Keratinocyte (primary cell): ENCODE results near the gene CD63. TPM values are rescaled to one million over a fixed set of nuclear protein-coding genes. Genes with fewer than 3 reads are reported as not detected.

Experiments
- DNase-seq: peaks from one replicate; pipeline ENCODE4 v3.0.0-alpha.2; 2011; ENCODE audit warnings: low read depth, missing footprints, low spot score
- FAIRE-seq: peaks from 2 replicates; lab custom pipeline; 2011; peaks lifted over from hg19 to GRCh38; lab: Jason Lieb, UNC
- H2AFZ ChIP-seq: 2 replicates; pipeline ENCODE4 v1.6.0; 2012; ENCODE audit warnings: low read length, control low read depth, inconsistent platforms; ENCODE audit not compliant: control insufficient read depth
- H3K27ac ChIP-seq: 2 replicates; pipeline ENCODE4 v1.5.1; 2011; ENCODE audit warnings: low read length; ENCODE audit not compliant: control insufficient read depth, insufficient read depth
- H3K27me3 ChIP-seq: 3 replicates; pipeline ENCODE4 v1.6.0; 2011; ENCODE audit warnings: low read length; ENCODE audit not compliant: control insufficient read depth, insufficient read depth; ENCODE audit errors: extremely low read depth
- H3K36me3 ChIP-seq, 2 experiments: 2 replicates in 1 of 2; 3 replicates in 1 of 2; pipeline ENCODE4 v1.5.1; 2011; ENCODE audit warnings: low read length in 2 of 2, mild to moderate bottlenecking in 1 of 2; ENCODE audit not compliant: control insufficient read depth in 2 of 2, insufficient read depth in 2 of 2; ENCODE audit errors: extremely low read depth in 1 of 2
- H3K4me1 ChIP-seq: 3 replicates; pipeline ENCODE4 v1.5.1; 2011; ENCODE audit warnings: low read length; ENCODE audit not compliant: control insufficient read depth, insufficient read depth; ENCODE audit errors: extremely low read depth
- H3K4me2 ChIP-seq: 3 replicates; pipeline ENCODE4 v1.6.0; 2011; ENCODE audit warnings: low read depth, low read length; ENCODE audit not compliant: control insufficient read depth, insufficient read depth; ENCODE audit errors: extremely low read depth
- H3K4me3 ChIP-seq, 3 experiments: fragments of 200-600 bp in 1 of 3; sonication (generic) in 1 of 3; 2 replicates in 2 of 3; 3 replicates in 1 of 3; pipeline ENCODE4 v1.5.1; 2011 to 2016; ENCODE audit warnings: low read length in 3 of 3, mild to moderate bottlenecking in 3 of 3, control low read depth in 2 of 3, inconsistent platforms in 1 of 3, low read depth in 1 of 3, mixed read lengths in 1 of 3, mixed run types in 1 of 3, moderate library complexity in 1 of 3; ENCODE audit not compliant: control insufficient read depth in 2 of 3, insufficient read depth in 2 of 3; ENCODE audit errors: extremely low read depth in 1 of 3
- H3K79me2 ChIP-seq: 2 replicates; pipeline ENCODE4 v1.6.0; 2012; ENCODE audit warnings: low read length; ENCODE audit not compliant: control insufficient read depth, insufficient read depth
- H3K9ac ChIP-seq: 3 replicates; pipeline ENCODE4 v1.6.0; 2011; ENCODE audit warnings: low read length; ENCODE audit not compliant: control insufficient read depth, insufficient read depth; ENCODE audit errors: extremely low read depth
- H3K9me1 ChIP-seq: 3 replicates; pipeline ENCODE4 v1.6.0; 2011; ENCODE audit warnings: low read length; ENCODE audit not compliant: control insufficient read depth, insufficient read depth; ENCODE audit errors: extremely low read depth
- H3K9me3 ChIP-seq: 2 replicates; pipeline ENCODE4 v1.5.1; 2012; ENCODE audit warnings: low read depth, low read length; ENCODE audit not compliant: control insufficient read depth
- H4K20me1 ChIP-seq: 3 replicates; pipeline ENCODE4 v1.6.0; 2011; ENCODE audit warnings: low read length; ENCODE audit not compliant: control insufficient read depth, insufficient read depth; ENCODE audit errors: extremely low read depth
- CTCF ChIP-seq, 3 experiments: IDR thresholded peaks in 1 of 3; conservative IDR thresholded peaks in 1 of 3; optimal IDR thresholded peaks in 1 of 3; 2 replicates in 2 of 3; 3 replicates in 1 of 3; pipeline versions ENCODE3 to v1.5.1; 2011; ENCODE audit warnings: low read length in 3 of 3, mild to moderate bottlenecking in 3 of 3, moderate library complexity in 2 of 3, control low read depth in 1 of 3, inconsistent platforms in 1 of 3; ENCODE audit not compliant: insufficient read depth in 2 of 3; ENCODE audit errors: extremely low read depth in 1 of 3
- EZH2 ChIP-seq: IDR thresholded peaks from one replicate; pipeline ENCODE4 v1.6.1; 2012; ENCODE audit warnings: inconsistent platforms, mild to moderate bottlenecking, low read length, moderate library complexity
- dilution Hi-C: fragments of 300-500 bp; cut with MboI; formaldehyde crosslinking; loops from one replicate; pipeline ENCODE4 v1.7.0; 2020; ENCODE audit warnings: low sequenced_read_pairs; ENCODE audit not compliant: extremely low pct_ligation_motif_present
- polyA plus RNA-seq, 5 experiments: library from polyadenylated mRNA; depleted of rRNA in 3 of 5; stranded (reverse) in 3 of 5; stranded (forward) in 1 of 5; unstranded in 1 of 5; fragments of >200 nt; gene quantifications; 1 replicate in 1 of 5; 2 replicates in 3 of 5; 3 replicates in 1 of 5; pipeline versions ENCODE4 v1.2.1 to v1.2.3, GENCODE V29; 2011 to 2012; ENCODE audit warnings: missing spikeins in 2 of 5, low read depth in 1 of 5, low replicate concordance in 1 of 5

Gene CD63
- polyA plus RNA-seq, 1 donor (not counting 4 experiments of a cell fraction or from before 2014, with no cell fraction given) = 749 TPM

GRCh38 chr12:55729819-55730818, 1.3 kb upstream of the CD63 start:
- H3K27ac ChIP-seq = peak overlapping the region; percentile 96
- peaks cover 22% of the 10 kb centered on the region for H3K79me2 ChIP-seq
- no peaks in the 10 kb centered on the region for H3K27me3 ChIP-seq
- no peaks in the 10 kb centered on the region for H3K9me3 ChIP-seq
- peak overlapping the region; percentile 74 to 90 (median 83) for H3K4me3 ChIP-seq
- TF ChIP-seq CTCF (optimal IDR thresholded peaks at IDR 0.05 in 1 of 3, IDR thresholded peaks at IDR 0.05 in 1 of 3, conservative IDR thresholded peaks at IDR 0.05 in 1 of 3; ENCODE audit: extremely low read depth in 1 of 3, insufficient read depth in 2 of 3, low read length in 3 of 3) (peak in 2 of 3 experiments; percentile 11 to 42), EZH2 (no peak)
- no peak for DNase-seq
- peak overlapping the region; percentile 88 for H3K4me2 ChIP-seq
- H4K20me1 ChIP-seq = no peaks in the 10 kb centered on the region
- FAIRE-seq = no peak
- dilution Hi-C loops = no loop called here
- peaks cover 32% of the 10 kb centered on the region for H3K4me1 ChIP-seq
- H3K9ac ChIP-seq = peak overlapping the region; percentile 95
- peak overlapping the region; percentile 81 for H2AFZ ChIP-seq
- peaks cover 9 to 10% of the 10 kb centered on the region in 2 experiments for H3K36me3 ChIP-seq
- no peaks in the 10 kb centered on the region for H3K9me1 ChIP-seq

GRCh38 chr12:55728186-55728938, 447 bp downstream of the CD63 start:
- Histone ChIP-seq H3K27me3 (no peaks in the 10 kb centered on the region), H2AFZ (no peak overlapping the region), H3K79me2 (peaks cover 22% of the 10 kb centered on the region), H4K20me1 (no peaks in the 10 kb centered on the region), H3K9ac (peak overlapping the region; percentile 95), H3K4me1 (peaks cover 32% of the 10 kb centered on the region), H3K9me1 (no peaks in the 10 kb centered on the region), H3K9me3 (no peaks in the 10 kb centered on the region), H3K27ac (peak overlapping the region; percentile 96), H3K36me3 (peaks cover 20 to 24% of the 10 kb centered on the region in 2 experiments), H3K4me3 (peak overlapping the region; percentile 74 to 90 (median 83)), H3K4me2 (peak overlapping the region; percentile 96)
- TF ChIP-seq CTCF (optimal IDR thresholded peaks at IDR 0.05 in 1 of 3, IDR thresholded peaks at IDR 0.05 in 1 of 3, conservative IDR thresholded peaks at IDR 0.05 in 1 of 3; ENCODE audit: extremely low read depth in 1 of 3, insufficient read depth in 2 of 3, low read length in 3 of 3) (no peak), EZH2 (no peak)
- DNase-seq = no peak
- dilution Hi-C loops = no loop called here
- no peak for FAIRE-seq
